HCT116 (cell line): ENCODE measurements around the gene SHISAL2A. TPM values are rescaled to one million over a fixed set of nuclear protein-coding genes. Genes with fewer than 3 reads are reported as not detected.

Experiments
- ATAC-seq: fragments of 200-7000 bp; cut with Tn5 transposase; 2 replicates; pipeline ENCODE4 v1.9.1; 2020; ENCODE audit warnings: mild to moderate bottlenecking, moderate library complexity
- BruUV-seq: library from RNA; stranded (reverse); fragments of 400-500 nt; replicated peaks from 2 replicates; lab custom pipeline; 2021; lab: Mats Ljungman, UMichigan
- CTCF ChIA-PET: fragments of 300-600 bp; sonication (Branson Sonifier 250); formaldehyde crosslinking; loops from one replicate; lab custom pipeline; 2021; ENCODE audit warnings: antibody characterized with exemption; lab: Charles Lee
- POLR2A ChIA-PET: fragments of 300-600, 350-600 bp; sonication (Branson Sonifier 250); formaldehyde crosslinking; loops from one replicate; lab custom pipeline; 2021; ENCODE audit warnings: antibody characterized with exemption; lab: Charles Lee
- RAD21 ChIA-PET, 2 experiments: fragments of 300-600 bp; sonication (Branson Sonifier 250); formaldehyde crosslinking; loops; one replicate each; lab custom pipeline; 2023; ENCODE audit warnings: low total read pairs in 2 of 2; ENCODE audit not compliant: uncharacterized antibody in 2 of 2, unreplicated experiment in 2 of 2, low non-redundant PET in 1 of 2; lab: Charles Lee
- DNase-seq: peaks from one replicate; pipeline ENCODE4 v3.0.0-alpha.2; 2010; ENCODE audit warnings: low read depth, low spot score
- H2AFZ ChIP-seq: fragments of 200-600 bp; shearing (Covaris generic), sonication (generic); 2 replicates; pipeline ENCODE4 v1.6.1; 2017; ENCODE audit warnings: low read depth, mixed run types, mixed read lengths, antibody characterized with exemption, low read length; ENCODE audit not compliant: poor library complexity, severe bottlenecking
- H3K27ac ChIP-seq: 2 replicates; pipeline ENCODE4 v1.5.1; 2012; ENCODE audit warnings: low read depth, low read length
- H3K27me3 ChIP-seq: fragments of 200-600 bp; sonication (generic); 2 replicates; pipeline ENCODE4 v1.6.1; 2016; ENCODE audit warnings: mixed run types, low read length, mixed read lengths; ENCODE audit not compliant: insufficient read depth
- H3K36me3 ChIP-seq, 2 experiments: fragments of 200-500 bp in 1 of 2; fragments of 200-600 bp in 1 of 2; sonication (Bioruptor generic) in 1 of 2; sonication (generic) in 1 of 2; 2 replicates each; pipeline versions ENCODE4 v1.5.1 to v1.6.1; 2014 to 2016; ENCODE audit warnings: low read length in 2 of 2, inconsistent platforms in 1 of 2, mixed read lengths in 1 of 2, mixed run types in 1 of 2; ENCODE audit not compliant: insufficient read depth in 2 of 2, control insufficient read depth in 1 of 2
- H3K4me1 ChIP-seq, 2 experiments: fragments of 200-600 bp in 1 of 2; sonication (generic) in 1 of 2; 2 replicates each; pipeline versions ENCODE4 v1.5.1 to v1.6.1; 2012 to 2017; ENCODE audit warnings: low read length in 2 of 2, inconsistent platforms in 1 of 2, mild to moderate bottlenecking in 1 of 2, mixed read lengths in 1 of 2, mixed run types in 1 of 2, moderate library complexity in 1 of 2; ENCODE audit not compliant: insufficient read depth in 2 of 2, control insufficient read depth in 1 of 2
- H3K4me2 ChIP-seq: fragments of 200-600 bp; sonication (generic); 2 replicates; pipeline ENCODE4 v1.6.1; 2017; ENCODE audit warnings: mixed run types, low read length, mixed read lengths
- H3K4me3 ChIP-seq, 2 experiments: fragments of 200-600 bp in 1 of 2; sonication (generic) in 1 of 2; replicated peaks in 1 of 2; 2 replicates each; pipeline ENCODE4 v1.5.1; 2011 to 2016; ENCODE audit warnings: low read length in 2 of 2, control low read depth in 1 of 2, low read depth in 1 of 2, mild to moderate bottlenecking in 1 of 2, mixed read lengths in 1 of 2, mixed run types in 1 of 2
- H3K79me2 ChIP-seq: fragments of 200-600 bp; sonication (generic); 2 replicates; pipeline ENCODE4 v1.6.1; 2017; ENCODE audit warnings: mild to moderate bottlenecking, mixed run types, low read length, moderate library complexity, mixed read lengths; ENCODE audit not compliant: insufficient read depth
- H3K9ac ChIP-seq: fragments of 200-600 bp; sonication (generic); 2 replicates; pipeline ENCODE4 v1.6.1; 2016; ENCODE audit warnings: low read length, mixed read lengths
- H3K9me2 ChIP-seq: fragments of 200-600 bp; sonication (generic), shearing (Covaris generic); 2 replicates; pipeline ENCODE4 v1.6.1; 2017; ENCODE audit warnings: mixed run types, mild to moderate bottlenecking, moderate library complexity; ENCODE audit not compliant: insufficient read depth
- H3K9me3 ChIP-seq, 2 experiments: fragments of 200-500 bp in 1 of 2; fragments of 200-600 bp in 1 of 2; sonication (Bioruptor generic) in 1 of 2; sonication (generic) in 1 of 2; 2 replicates each; pipeline ENCODE4 v1.6.1; 2014 to 2017; ENCODE audit warnings: low read length in 2 of 2, mixed read lengths in 2 of 2, inconsistent platforms in 1 of 2, low read depth in 1 of 2, mild to moderate bottlenecking in 1 of 2, mixed run types in 1 of 2, moderate library complexity in 1 of 2; ENCODE audit not compliant: control insufficient read depth in 1 of 2, insufficient read depth in 1 of 2
- H4K20me1 ChIP-seq: fragments of 200-600 bp; sonication (generic), shearing (Covaris generic); 2 replicates; pipeline ENCODE4 v1.6.1; 2017; ENCODE audit warnings: mixed run types, mild to moderate bottlenecking, moderate library complexity; ENCODE audit not compliant: insufficient read depth
- ATF3 ChIP-seq: IDR thresholded peaks from 2 replicates; pipeline ENCODE4 v1.6.1; 2012
- CBX3 ChIP-seq: IDR thresholded peaks from 2 replicates; pipeline ENCODE4 v1.6.1; 2012; ENCODE audit warnings: low read depth
- CTCF ChIP-seq, 3 experiments: fragments of 200-600 bp in 1 of 3; sonication (generic) in 1 of 3; IDR thresholded peaks in 2 of 3; conservative IDR thresholded peaks in 1 of 3; 2 replicates each; pipeline ENCODE4 v1.5.1; 2012 to 2017; ENCODE audit warnings: low read depth in 2 of 3, low read length in 2 of 3, antibody characterized with exemption in 1 of 3, borderline replicate concordance in 1 of 3, control low read depth in 1 of 3, mild to moderate bottlenecking in 1 of 3, mixed read lengths in 1 of 3, mixed run types in 1 of 3, moderate library complexity in 1 of 3; ENCODE audit not compliant: insufficient read depth in 1 of 3
- EGR1 ChIP-seq: IDR thresholded peaks from 2 replicates; pipeline ENCODE4 v1.6.1; 2012; ENCODE audit warnings: low read depth
- EZH2 ChIP-seq: fragments of 200-600 bp; sonication (generic); IDR thresholded peaks from 2 replicates; pipeline ENCODE4 v1.6.1; 2017; ENCODE audit warnings: antibody characterized with exemption, mixed run types
- EZH2phosphoT487 ChIP-seq: fragments of 200-600 bp; IDR thresholded peaks from 2 replicates; pipeline ENCODE4 v1.6.1; 2018; ENCODE audit warnings: antibody characterized with exemption, borderline replicate concordance
- FOSL1 ChIP-seq: IDR thresholded peaks from 2 replicates; pipeline ENCODE4 v1.6.1; 2012; ENCODE audit warnings: low read depth
- MAX ChIP-seq: IDR thresholded peaks from 2 replicates; pipeline ENCODE4 v1.6.1; 2012
- POLR2A ChIP-seq: IDR thresholded peaks from 2 replicates; pipeline ENCODE4 v1.7.0; 2011; ENCODE audit warnings: borderline replicate concordance; ENCODE audit not compliant: insufficient read depth, insufficient read length; ENCODE audit errors: extremely low read depth
- RAD21 ChIP-seq: IDR thresholded peaks from 2 replicates; pipeline ENCODE4 v1.6.1; 2012; ENCODE audit warnings: low read depth, mild to moderate bottlenecking
- REST ChIP-seq: IDR thresholded peaks from 2 replicates; pipeline ENCODE4 v1.6.1; 2012; ENCODE audit warnings: low read depth
- SIN3A ChIP-seq: IDR thresholded peaks from 2 replicates; pipeline ENCODE4 v1.6.1; 2012; ENCODE audit warnings: low read depth
- SP1 ChIP-seq: IDR thresholded peaks from 2 replicates; pipeline ENCODE4 v1.6.1; 2012; ENCODE audit warnings: low read depth
- SRF ChIP-seq: IDR thresholded peaks from 2 replicates; pipeline ENCODE4 v1.6.1; 2012; ENCODE audit warnings: low read depth
- YY1 ChIP-seq: IDR thresholded peaks from 2 replicates; pipeline ENCODE4 v1.6.1; 2011; ENCODE audit warnings: low read length, low read depth, moderate library complexity, mild to moderate bottlenecking; ENCODE audit not compliant: insufficient replicate concordance; ENCODE audit errors: extremely low read depth
- ZBTB33 ChIP-seq: IDR thresholded peaks from 2 replicates; pipeline ENCODE4 v1.6.1; 2011; ENCODE audit warnings: mild to moderate bottlenecking, low read length, moderate library complexity; ENCODE audit not compliant: insufficient replicate concordance; ENCODE audit errors: extremely low read depth
- ZFX ChIP-seq: fragments of 450-650 bp; IDR thresholded peaks from 2 replicates; pipeline ENCODE4 v1.6.1; 2017
- ZNF274 ChIP-seq: fragments of 200-500 bp; sonication (Bioruptor generic); IDR thresholded peaks from 2 replicates; pipeline ENCODE4 v1.6.1; 2014; ENCODE audit warnings: mild to moderate bottlenecking, low read depth, low read length, inconsistent platforms
- intact Hi-C: fragments of 100-400 bp; cut with micrococcal nuclease; formaldehyde crosslinking; loops from 2 replicates; pipeline ENCODE4 v1.10.0; 2022
- total RNA-seq: library from RNA; stranded (reverse); gene quantifications from one replicate; pipeline ENCODE4 v1.2.1, GENCODE V29; 2021; ENCODE audit not compliant: unreplicated experiment

The SHISAL2A gene
- total RNA-seq, 1 experiment from 2014 or later: not detected

- intact Hi-C loops: no loop called here
- CTCF ChIA-PET: no interaction called here
- no peak for TF ChIP-seq SRF
- TF ChIP-seq CTCF (IDR thresholded peaks at IDR 0.05 in 2 of 3, conservative IDR thresholded peaks at IDR 0.05 in 1 of 3; ENCODE audit: borderline replicate concordance in 1 of 3, insufficient read depth in 1 of 3, low read depth in 2 of 3, low read length in 2 of 3): no peak
- TF ChIP-seq EZH2phosphoT487: no peak
- no peak for TF ChIP-seq CBX3
- no peak for TF ChIP-seq POLR2A
- TF ChIP-seq SIN3A: no peak
- TF ChIP-seq FOSL1: no peak
- no peak for TF ChIP-seq YY1
- no peak for TF ChIP-seq RAD21
- no peak for TF ChIP-seq ZNF274
- no peak for TF ChIP-seq REST
- no peak for TF ChIP-seq ATF3
- TF ChIP-seq ZFX: no peak
- TF ChIP-seq EZH2: no peak
- TF ChIP-seq SP1: no peak
- TF ChIP-seq EGR1: no peak
- no peak for TF ChIP-seq MAX
- no peak for TF ChIP-seq ZBTB33
- TF ChIP-seq, all 23 proteins: peak for 0
- H3K9ac ChIP-seq: no peak overlapping the region
- no peaks in the 10 kb centered on the region for H4K20me1 ChIP-seq
- POLR2A ChIA-PET: no interaction called here
- DNase-seq (no peak), ATAC-seq (no peak)
- no peaks in the 10 kb centered on the region for H3K4me1 ChIP-seq
- H2AFZ ChIP-seq: no peak overlapping the region
- H3K9me2 ChIP-seq: no peaks in the 10 kb centered on the region
- BruUV-seq: no TSS peak
- H3K4me2 ChIP-seq: no peak overlapping the region
- no peaks in the 10 kb centered on the region for H3K9me3 ChIP-seq
- H3K36me3 ChIP-seq: no peaks in the 10 kb centered on the region
- no peaks in the 10 kb centered on the region for H3K79me2 ChIP-seq
- H3K27ac ChIP-seq: no peak overlapping the region
- H3K27me3 ChIP-seq: no peaks in the 10 kb centered on the region
- H3K4me3 ChIP-seq: no peak overlapping the region
- RAD21 ChIA-PET: no interaction called here
Observed at GRCh38 chr1:52601519-52601918, 31.4 kb upstream of the SHISAL2A start.
